Adipocyte (in vitro differentiated cells): ENCODE measurements around the gene TMEM147.

Experiments
- DNase-seq: peaks from one replicate; pipeline ENCODE4 v3.0.0-alpha.2; 2015; ENCODE audit warnings: low read depth
- H3K27me3 ChIP-seq: replicated peaks from 2 replicates; pipeline ENCODE4 v1.7.0; 2013; ENCODE audit warnings: mild to moderate bottlenecking, low read length, moderate library complexity; ENCODE audit not compliant: control insufficient read depth, insufficient read depth
- H3K36me3 ChIP-seq: 2 replicates; pipeline ENCODE4 v1.7.0; 2013; ENCODE audit warnings: low read length, mild to moderate bottlenecking, moderate library complexity; ENCODE audit not compliant: control insufficient read depth, insufficient read depth, severe bottlenecking
- H3K4me1 ChIP-seq: 2 replicates; pipeline ENCODE4 v1.7.0; 2013; ENCODE audit warnings: mild to moderate bottlenecking, low read length, moderate library complexity; ENCODE audit not compliant: control insufficient read depth, insufficient read depth
- H3K4me3 ChIP-seq: 2 replicates; pipeline ENCODE4 v1.7.0; 2013; ENCODE audit warnings: mild to moderate bottlenecking, low read length, moderate library complexity
- H3K9ac ChIP-seq: 2 replicates; pipeline ENCODE4 v1.7.0; 2013; ENCODE audit warnings: mild to moderate bottlenecking, low read length, moderate library complexity
- H3K9me3 ChIP-seq: 2 replicates; pipeline ENCODE4 v1.7.0; 2013; ENCODE audit warnings: mild to moderate bottlenecking, low read length, moderate library complexity; ENCODE audit not compliant: control insufficient read depth

TMEM147 gene

DNA sequence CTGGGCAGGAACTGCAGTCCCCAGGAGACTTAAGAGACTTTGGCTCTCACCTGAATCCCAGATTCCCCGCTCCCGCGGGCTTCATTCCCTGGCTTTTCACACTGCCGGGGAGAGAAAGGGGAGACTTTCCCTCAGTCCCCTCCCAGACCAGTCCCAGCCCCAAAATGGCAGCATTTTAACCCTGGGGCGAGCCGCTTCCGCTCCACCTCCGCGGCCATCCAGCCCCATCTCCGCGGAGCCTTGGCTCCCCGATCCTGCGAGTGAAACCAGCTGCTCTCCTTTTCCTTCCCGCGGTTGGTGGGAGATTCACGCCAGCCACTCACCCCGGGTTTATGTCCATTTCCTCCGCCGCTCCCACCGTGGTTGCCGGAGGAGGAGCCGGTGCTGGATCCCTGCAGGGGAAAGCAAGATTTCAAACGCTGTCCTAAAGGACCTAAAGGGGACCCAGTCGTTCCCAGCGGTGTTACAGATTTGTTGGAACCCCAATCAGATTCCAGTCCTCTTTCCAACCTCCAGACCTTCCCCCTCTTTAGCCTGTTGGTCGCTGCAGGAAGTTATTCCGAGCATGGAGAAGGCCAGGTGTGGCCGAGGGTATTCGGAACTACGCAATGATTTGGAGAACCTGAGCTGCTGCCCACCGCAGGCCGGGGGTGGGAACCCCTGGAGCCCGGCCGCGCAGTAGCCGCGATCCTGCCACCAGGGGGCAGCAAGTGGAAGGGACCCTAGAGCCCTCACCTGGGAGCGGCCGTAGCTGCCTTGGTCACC is 35.4 kb upstream of the TMEM147 start:
- Histone ChIP-seq H3K4me1 (peaks cover 22% of the 10 kb centered on the region), H3K36me3 (peaks cover 5% of the 10 kb centered on the region), H3K4me3 (peak overlapping the region; percentile 69), H3K27me3 (peaks cover 14% of the 10 kb centered on the region), H3K9ac (peak overlapping the region; percentile 60), H3K9me3 (no peaks in the 10 kb centered on the region)
- DNase-seq = peak; percentile 82

DNA sequence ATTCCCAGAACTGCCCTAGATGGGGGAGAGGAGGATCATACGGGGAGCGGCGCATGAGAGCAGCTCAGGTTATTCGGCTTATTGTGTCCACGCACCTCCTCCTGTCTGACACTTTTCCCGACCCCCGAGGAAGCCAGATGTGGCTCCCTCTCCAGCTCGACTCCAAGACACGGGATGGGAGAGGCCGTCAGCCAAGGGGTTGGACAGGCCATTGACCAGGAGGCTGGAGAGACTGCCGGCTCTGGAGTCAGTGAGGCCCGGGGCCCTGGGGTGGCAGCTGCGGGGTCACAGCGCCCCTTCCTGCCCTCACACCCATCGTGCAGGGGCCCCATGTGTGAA is 34.8 kb upstream of the TMEM147 start:
- no peak overlapping the region for H3K4me3 ChIP-seq
- peaks cover 14% of the 10 kb centered on the region for H3K27me3 ChIP-seq
- peaks cover 22% of the 10 kb centered on the region for H3K4me1 ChIP-seq
- peaks cover 1% of the 10 kb centered on the region for H3K36me3 ChIP-seq
- no peak overlapping the region for H3K9ac ChIP-seq
- H3K9me3 ChIP-seq = no peaks in the 10 kb centered on the region
- no peak for DNase-seq

DNA sequence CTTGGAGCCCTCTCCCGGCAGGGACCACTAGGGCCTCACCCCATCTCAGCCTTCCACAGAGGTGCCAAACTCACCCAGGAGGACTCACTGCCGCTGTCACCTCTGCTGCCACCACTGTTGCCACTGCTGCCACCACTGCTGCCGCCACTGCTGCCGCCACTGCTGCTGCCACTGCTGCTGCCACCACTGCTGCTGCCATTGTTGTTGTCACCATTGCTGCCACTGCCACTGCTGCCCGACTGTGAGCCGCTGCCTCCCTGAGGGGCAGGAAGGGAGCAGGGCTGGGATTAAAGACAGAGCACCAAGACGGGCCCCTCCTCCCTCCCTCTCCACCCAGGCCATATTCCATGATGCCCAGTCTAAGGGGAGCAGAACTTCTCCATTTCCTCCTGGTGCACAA is 34.1 kb upstream of the TMEM147 start:
- DNase-seq = no peak
- no peak overlapping the region for H3K4me3 ChIP-seq
- no peak overlapping the region for H3K9ac ChIP-seq
- H3K9me3 ChIP-seq = no peaks in the 10 kb centered on the region
- no peaks in the 10 kb centered on the region for H3K36me3 ChIP-seq
- H3K4me1 ChIP-seq = peaks cover 22% of the 10 kb centered on the region
- peaks cover 14% of the 10 kb centered on the region for H3K27me3 ChIP-seq

DNA sequence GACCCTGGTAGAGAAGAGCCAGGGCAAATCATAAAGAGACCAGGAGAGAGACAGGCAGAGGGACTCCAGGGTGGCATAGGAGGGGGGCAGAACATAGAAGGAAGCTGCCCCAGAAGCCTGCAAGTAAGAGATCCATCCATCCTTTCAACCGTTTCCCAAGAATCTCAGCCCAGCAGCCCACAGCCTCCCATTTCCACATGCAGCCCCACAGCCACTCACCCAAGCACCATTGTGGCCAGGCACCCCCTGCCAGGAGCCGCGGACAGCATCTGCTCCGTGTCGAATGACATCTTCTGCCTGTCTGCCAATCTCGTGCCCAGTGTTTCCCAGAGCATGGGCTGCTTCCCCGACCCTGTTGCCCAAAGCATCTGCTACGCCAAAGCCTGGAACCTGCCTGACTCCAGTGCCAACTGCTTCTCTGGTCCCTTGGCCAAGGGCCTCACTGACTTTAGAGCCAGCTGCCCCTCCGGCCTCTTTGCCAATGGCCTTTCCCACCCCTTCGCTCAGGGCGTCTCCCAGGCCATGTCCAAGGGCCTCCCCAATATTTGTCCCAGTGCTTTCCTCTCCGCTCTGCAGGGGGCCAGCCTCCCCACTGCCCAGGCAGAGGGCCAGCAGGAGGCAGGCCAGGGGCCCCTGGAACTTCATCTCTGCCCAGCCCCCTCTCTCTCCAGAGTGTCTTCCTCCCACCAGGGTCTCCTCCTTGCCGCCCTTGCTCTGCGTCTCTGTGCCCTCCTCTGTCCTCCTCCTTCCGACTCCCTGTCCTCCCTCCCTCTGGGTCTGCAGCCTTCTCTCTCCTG is 32.4 kb upstream of the TMEM147 start:
- H3K36me3 ChIP-seq = no peaks in the 10 kb centered on the region
- peak overlapping the region; percentile 0 for H3K4me3 ChIP-seq
- H3K9me3 ChIP-seq = no peaks in the 10 kb centered on the region
- no peak for DNase-seq
- no peak overlapping the region for H3K9ac ChIP-seq
- H3K27me3 ChIP-seq = peaks cover 10% of the 10 kb centered on the region
- H3K4me1 ChIP-seq = peaks cover 25% of the 10 kb centered on the region

DNA sequence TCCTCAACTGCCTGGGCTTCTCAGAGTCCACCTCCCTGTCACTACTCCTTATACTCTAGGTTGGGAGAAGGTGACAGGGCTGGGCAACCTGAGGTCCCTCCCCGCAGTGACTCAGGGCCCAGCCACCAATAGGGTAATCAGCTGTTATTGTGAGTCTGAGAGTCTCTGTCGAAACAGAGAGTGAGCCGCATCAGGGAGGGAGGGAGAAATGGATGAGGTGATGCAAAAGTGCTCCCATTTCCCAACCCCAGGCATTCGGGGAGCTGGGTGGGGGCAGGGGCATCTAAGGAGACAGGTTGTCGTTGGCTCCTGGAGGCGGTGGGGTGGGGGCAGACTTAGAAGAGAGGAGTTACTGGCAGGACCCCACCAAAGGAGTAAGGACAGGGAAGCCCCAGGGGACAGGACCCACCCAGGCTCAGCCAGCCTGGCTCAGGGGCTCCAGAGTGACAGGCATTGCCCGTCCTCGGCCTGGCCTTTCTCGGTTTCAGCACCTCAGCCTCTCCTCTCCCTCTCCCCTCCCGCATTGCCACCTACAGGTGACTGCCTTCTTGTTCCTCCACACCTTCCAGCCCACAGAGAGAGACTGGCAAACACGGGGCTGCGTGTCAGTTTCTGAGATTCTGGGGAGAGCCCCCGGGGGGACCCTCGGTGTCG is 31.7 kb upstream of the TMEM147 start, which contains the start of gene DMKN:
TSS of gene DMKN (minus strand) at position 22 of the 654 bp plus-strand sequence. CDS start 174 bp downstream, outside the sequence.
- H3K9me3 ChIP-seq = no peaks in the 10 kb centered on the region
- no peaks in the 10 kb centered on the region for H3K36me3 ChIP-seq
- H3K4me3 ChIP-seq = peak within 1 kb of the TSS; percentile 56
- peak within 1 kb of the TSS; percentile 84 for H3K9ac ChIP-seq
- DNase-seq = peak; percentile 58
- H3K27me3 ChIP-seq = peaks cover 9% of the 10 kb centered on the region
- peaks cover 31% of the 10 kb centered on the region for H3K4me1 ChIP-seq

DNA sequence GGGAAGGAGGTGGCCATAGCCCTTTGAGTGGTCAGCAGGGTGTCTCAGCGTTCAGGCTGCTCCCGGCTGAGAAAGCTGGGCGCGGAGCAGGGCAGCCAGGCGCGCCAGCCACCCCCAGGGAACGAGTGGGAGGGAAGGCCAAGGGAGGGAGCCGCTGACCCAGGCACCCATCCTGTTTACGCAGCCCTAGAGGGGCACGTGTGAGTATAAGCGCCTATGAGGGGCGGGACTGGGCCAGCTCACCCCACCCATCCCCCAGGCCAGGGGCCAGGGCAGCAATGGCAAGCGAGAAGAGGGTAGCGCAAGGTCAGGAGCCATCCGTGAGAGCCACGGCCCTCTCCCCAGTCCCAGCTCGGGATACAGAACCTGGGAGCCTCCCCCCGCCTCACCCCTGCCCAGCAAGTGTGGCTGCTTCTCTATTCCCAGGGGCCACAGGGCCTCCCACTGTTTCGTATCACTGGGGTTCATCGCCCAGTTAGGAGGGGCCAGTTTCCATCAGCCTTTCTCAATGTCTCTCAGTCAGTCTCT is 31.1 kb upstream of the TMEM147 start:
- H3K9ac ChIP-seq = peak overlapping the region; percentile 84
- H3K36me3 ChIP-seq = no peaks in the 10 kb centered on the region
- peaks cover 32% of the 10 kb centered on the region for H3K4me1 ChIP-seq
- H3K27me3 ChIP-seq = peaks cover 9% of the 10 kb centered on the region
- peak overlapping the region; percentile 56 for H3K4me3 ChIP-seq
- peak; percentile 18 for DNase-seq
- no peaks in the 10 kb centered on the region for H3K9me3 ChIP-seq

DNA sequence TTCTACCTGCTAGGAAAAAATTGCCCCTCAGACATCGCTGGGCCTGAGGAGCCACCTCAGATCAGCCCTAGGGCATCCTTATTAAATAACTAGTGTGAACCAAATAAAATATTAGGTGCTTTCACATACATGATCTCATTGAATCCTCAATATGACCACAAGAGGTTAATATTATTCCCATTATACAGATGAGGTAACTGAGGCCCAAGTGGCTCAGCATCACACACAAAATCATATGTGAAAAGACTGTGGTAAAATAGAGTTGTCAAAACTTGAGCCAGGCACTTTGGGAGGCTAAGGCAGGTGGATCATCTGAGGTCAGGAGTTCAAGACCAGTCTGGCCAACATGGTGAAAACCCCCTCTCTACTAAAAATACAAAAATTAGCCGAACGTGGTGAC is 29.1 kb upstream of the TMEM147 start:
- H3K27me3 ChIP-seq = no peaks in the 10 kb centered on the region
- H3K36me3 ChIP-seq = no peaks in the 10 kb centered on the region
- H3K9me3 ChIP-seq = no peaks in the 10 kb centered on the region
- DNase-seq = no peak
- H3K4me3 ChIP-seq = no peak overlapping the region
- no peak overlapping the region for H3K9ac ChIP-seq
- peaks cover 27% of the 10 kb centered on the region for H3K4me1 ChIP-seq

DNA sequence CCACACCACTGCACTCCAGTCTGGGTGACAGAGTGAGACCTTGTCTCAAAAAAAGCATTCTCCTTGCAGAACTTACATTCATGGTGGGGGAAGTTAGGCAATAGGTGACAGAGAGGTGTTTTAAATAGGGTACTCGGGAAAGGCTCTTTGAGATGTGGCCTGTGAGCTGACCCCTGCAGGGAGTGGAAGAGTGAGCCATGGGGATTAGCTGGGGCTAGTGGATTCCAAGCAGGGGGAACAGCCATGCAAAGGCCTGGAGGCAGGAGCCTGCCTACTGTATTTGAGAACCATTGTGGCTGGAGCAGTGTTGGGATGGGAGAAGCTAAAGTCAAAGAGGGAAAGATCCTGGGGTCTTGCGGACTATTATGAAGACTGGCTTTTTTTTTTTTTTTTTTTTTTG is 28.1 kb upstream of the TMEM147 start:
- H3K4me3 ChIP-seq = no peak overlapping the region
- H3K36me3 ChIP-seq = no peaks in the 10 kb centered on the region
- peaks cover 27% of the 10 kb centered on the region for H3K4me1 ChIP-seq
- H3K9me3 ChIP-seq = no peaks in the 10 kb centered on the region
- DNase-seq = no peak
- H3K27me3 ChIP-seq = no peaks in the 10 kb centered on the region
- no peak overlapping the region for H3K9ac ChIP-seq

DNA sequence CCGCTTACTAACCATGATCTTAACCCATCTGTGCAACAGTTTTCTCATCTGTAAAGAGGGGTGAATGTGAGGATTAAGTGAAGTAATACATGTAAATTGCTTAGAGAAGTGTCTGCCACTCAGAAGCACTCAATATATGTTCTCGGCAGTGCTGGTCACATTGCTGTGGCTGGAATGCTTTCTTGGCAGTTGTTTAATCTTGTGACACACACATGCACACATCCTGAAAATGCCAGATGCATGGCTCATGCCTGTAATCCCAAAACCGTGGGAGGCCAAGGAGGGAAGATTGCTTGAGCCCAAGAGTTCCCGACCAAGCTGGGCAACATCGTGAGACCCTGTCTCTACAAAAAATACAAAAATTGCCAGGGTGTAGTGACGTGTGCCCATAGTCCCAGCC is 27.1 kb upstream of the TMEM147 start:
- Histone ChIP-seq H3K9me3 (no peaks in the 10 kb centered on the region), H3K4me3 (no peak overlapping the region), H3K36me3 (no peaks in the 10 kb centered on the region), H3K4me1 (peaks cover 23% of the 10 kb centered on the region), H3K9ac (peak overlapping the region; percentile 67), H3K27me3 (no peaks in the 10 kb centered on the region)
- DNase-seq = peak; percentile 92

DNA sequence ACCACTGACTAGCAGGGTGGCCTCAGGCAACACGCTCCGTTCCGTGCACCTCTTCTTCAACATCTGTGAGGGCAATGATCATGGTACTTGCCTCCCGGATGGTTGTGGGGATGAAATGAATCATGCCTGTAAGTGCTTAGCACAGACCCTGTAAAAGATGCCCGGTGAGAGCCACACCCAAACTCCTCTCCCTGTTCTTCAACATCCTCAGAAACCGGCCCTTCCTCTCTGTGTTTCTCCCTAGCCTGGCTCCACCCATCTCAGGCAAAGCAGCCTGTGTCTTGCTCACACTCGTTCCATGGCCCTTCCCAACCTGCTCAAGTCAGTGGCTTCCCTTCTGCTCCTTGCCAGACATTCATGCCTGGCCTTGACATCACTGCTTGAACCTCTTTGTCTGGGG is 26.1 kb upstream of the TMEM147 start:
- H3K9ac ChIP-seq = no peak overlapping the region
- peaks cover 13% of the 10 kb centered on the region for H3K4me1 ChIP-seq
- no peaks in the 10 kb centered on the region for H3K9me3 ChIP-seq
- peak; percentile 8 for DNase-seq
- H3K36me3 ChIP-seq = no peaks in the 10 kb centered on the region
- H3K4me3 ChIP-seq = no peak overlapping the region
- peaks cover 2% of the 10 kb centered on the region for H3K27me3 ChIP-seq
